IMR-90 (cell line): ENCODE results near the gene MTERF2. TPM values are rescaled to one million over a fixed set of nuclear protein-coding genes. Genes with fewer than 3 reads are reported as not detected.

Source experiments
- ATAC-seq: fragments of 200-7000 bp; cut with Tn5 transposase; 2 replicates; pipeline ENCODE4 v1.9.1; 2020; ENCODE audit warnings: low read depth, mild to moderate bottlenecking, moderate library complexity
- BruUV-seq: library from RNA; stranded (reverse); fragments of 400-500 nt; replicated peaks from 2 replicates; lab custom pipeline; 2021; lab: Mats Ljungman, UMichigan
- CTCF ChIA-PET: fragments of 300-600 bp; formaldehyde crosslinking; extraction: SDS; loops from one replicate; lab custom pipeline; 2021; ENCODE audit warnings: antibody characterized with exemption; lab: Yijun Ruan, JAX
- POLR2A ChIA-PET: fragments of 300-600 bp; sonication (Branson Sonifier 250); formaldehyde crosslinking; loops from one replicate; lab custom pipeline; 2022; ENCODE audit warnings: antibody characterized with exemption; ENCODE audit not compliant: unreplicated experiment; lab: Charles Lee
- DNase-seq: peaks from one replicate; pipeline ENCODE4 v3.0.0; 2013
- H2AFZ ChIP-seq: replicated peaks from 2 replicates; pipeline ENCODE3; 2013; ENCODE audit warnings: low read length, mild to moderate bottlenecking; ENCODE audit not compliant: poor library complexity
- H2AK5ac ChIP-seq: 2 replicates; pipeline ENCODE4 v1.6.1; 2013; ENCODE audit warnings: low read depth, low read length, inconsistent platforms
- H2AK9ac ChIP-seq: replicated peaks from 2 replicates; pipeline ENCODE3; 2013; ENCODE audit warnings: mild to moderate bottlenecking, low read depth, low read length, moderate library complexity; ENCODE audit not compliant: poor library complexity
- H2BK120ac ChIP-seq: 2 replicates; pipeline ENCODE4 v1.6.1; 2013; ENCODE audit warnings: low read depth, low read length, inconsistent platforms
- H2BK15ac ChIP-seq: 3 replicates; pipeline ENCODE4 v1.6.1; 2013; ENCODE audit warnings: low read depth, low read length, inconsistent platforms
- H2BK20ac ChIP-seq: 2 replicates; pipeline ENCODE4 v1.6.1; 2013; ENCODE audit warnings: low read depth, mild to moderate bottlenecking, inconsistent platforms, low read length, moderate library complexity
- H2BK5ac ChIP-seq: 2 replicates; pipeline ENCODE4 v1.6.1; 2013; ENCODE audit warnings: mild to moderate bottlenecking, low read depth, low read length, inconsistent platforms; ENCODE audit not compliant: poor library complexity, severe bottlenecking
- H3K14ac ChIP-seq: replicated peaks from 2 replicates; pipeline ENCODE4 v1.6.1; 2013; ENCODE audit warnings: low read depth, low read length, inconsistent platforms
- H3K18ac ChIP-seq: 2 replicates; pipeline ENCODE4 v1.6.1; 2013; ENCODE audit warnings: low read depth, low read length, control low read depth
- H3K23ac ChIP-seq: 2 replicates; pipeline ENCODE4 v1.6.1; 2013; ENCODE audit warnings: low read depth, low read length, inconsistent platforms
- H3K27ac ChIP-seq: 2 replicates; pipeline ENCODE4 v1.5.1; 2013; ENCODE audit warnings: mild to moderate bottlenecking, control low read depth, low read length; ENCODE audit not compliant: insufficient read depth
- H3K27me3 ChIP-seq: 2 replicates; pipeline ENCODE4 v1.6.1; 2013; ENCODE audit warnings: low read length; ENCODE audit not compliant: control insufficient read depth, insufficient read depth
- H3K36me3 ChIP-seq: 2 replicates; pipeline ENCODE4 v1.6.1; 2013; ENCODE audit warnings: low read length, mixed read lengths; ENCODE audit not compliant: control insufficient read depth, insufficient read depth
- H3K4ac ChIP-seq: 2 replicates; pipeline ENCODE4 v1.6.1; 2013; ENCODE audit warnings: low read depth, low read length, inconsistent platforms
- H3K4me1 ChIP-seq: 2 replicates; pipeline ENCODE4 v1.6.1; 2013; ENCODE audit warnings: low read length, mixed read lengths; ENCODE audit not compliant: control insufficient read depth, insufficient read depth
- H3K4me2 ChIP-seq: 2 replicates; pipeline ENCODE4 v1.6.1; 2013; ENCODE audit warnings: low read depth, mild to moderate bottlenecking, control low read depth, low read length, moderate library complexity
- H3K4me3 ChIP-seq: 2 replicates; pipeline ENCODE4 v1.5.1; 2013; ENCODE audit warnings: low read depth, mild to moderate bottlenecking, control low read depth, low read length, moderate library complexity; ENCODE audit not compliant: insufficient read depth
- H3K56ac ChIP-seq: 2 replicates; pipeline ENCODE4 v1.6.1; 2013; ENCODE audit warnings: low read length, inconsistent platforms; ENCODE audit not compliant: insufficient read depth; ENCODE audit errors: extremely low read depth
- H3K79me1 ChIP-seq, 2 experiments: 2 replicates each; pipeline ENCODE4 v1.6.1; 2013; ENCODE audit warnings: low read length in 2 of 2, inconsistent platforms in 1 of 2, low read depth in 1 of 2
- H3K9ac ChIP-seq: 2 replicates; pipeline ENCODE4 v1.6.1; 2013; ENCODE audit warnings: low read depth, low read length, control low read depth
- H3K9me1 ChIP-seq: 2 replicates; pipeline ENCODE4 v1.6.1; 2013; ENCODE audit warnings: low read length, inconsistent platforms; ENCODE audit not compliant: insufficient read depth
- H3K9me3 ChIP-seq: 2 replicates; pipeline ENCODE4 v1.6.1; 2013; ENCODE audit warnings: low read length; ENCODE audit not compliant: control insufficient read depth, insufficient read depth
- H4K20me1 ChIP-seq: 2 replicates; pipeline ENCODE4 v1.6.1; 2013; ENCODE audit warnings: low read length, inconsistent platforms; ENCODE audit not compliant: insufficient read depth
- H4K5ac ChIP-seq: 2 replicates; pipeline ENCODE4 v1.6.1; 2013; ENCODE audit warnings: mild to moderate bottlenecking, low read depth, low read length, control low read depth
- H4K8ac ChIP-seq, 2 experiments: 2 replicates each; pipeline ENCODE4 v1.6.1; 2013; ENCODE audit warnings: low read depth in 2 of 2, low read length in 2 of 2, control low read depth in 1 of 2, inconsistent platforms in 1 of 2
- H4K91ac ChIP-seq: 2 replicates; pipeline ENCODE4 v1.6.1; 2013; ENCODE audit warnings: low read depth, low read length, inconsistent platforms; ENCODE audit not compliant: insufficient read depth
- CHD1 ChIP-seq: IDR thresholded peaks from 2 replicates; pipeline ENCODE4 v1.6.1; 2012; ENCODE audit warnings: low read depth, low read length, improper control_type of control experiment
- MAFK ChIP-seq: IDR thresholded peaks from 2 replicates; pipeline ENCODE4 v1.6.1; 2012; ENCODE audit warnings: low read depth, low read length, improper control_type of control experiment
- NFE2L2 ChIP-seq: fragments of 150-350 bp; IDR thresholded peaks from 2 replicates; pipeline ENCODE4 v1.6.1; 2016; ENCODE audit warnings: low read depth, mild to moderate bottlenecking, low read length
- RAD21 ChIP-seq: IDR thresholded peaks from 2 replicates; pipeline ENCODE4 v1.6.1; 2012; ENCODE audit warnings: low read length, improper control_type of control experiment
- RCOR1 ChIP-seq: IDR thresholded peaks from 2 replicates; pipeline ENCODE4 v1.6.1; 2012; ENCODE audit warnings: mild to moderate bottlenecking, low read length, improper control_type of control experiment; ENCODE audit not compliant: insufficient replicate concordance
- WGBS, 2 experiments: methylation state at CpG; one replicate each; pipeline versions ENCODE4 v1.1.5 to v1.1.7; 2013; ENCODE audit warnings: missing lambda C conversion rate in 2 of 2; ENCODE audit not compliant: insufficient read length in 1 of 2; ENCODE audit errors: extremely low coverage in 2 of 2; 5-methylcytosine and 5-hydroxymethylcytosine counted together
- dilution Hi-C: fragments of 300-500 bp; cut with HindIII; formaldehyde crosslinking; loops from one replicate; pipeline ENCODE4 v1.14.3; 2018; ENCODE audit warnings: low sequenced_read_pairs; ENCODE audit not compliant: unreplicated experiment
- in situ Hi-C: fragments of 300-500 bp; cut with MboI; formaldehyde crosslinking; loops from 3 replicates; pipeline ENCODE4 v1.14.3; 2019; ENCODE audit warnings: low sequenced_read_pairs, inconsistent platforms, mixed read lengths
- intact Hi-C: fragments of 100-400 bp; cut with micrococcal nuclease; formaldehyde crosslinking; loops from 2 replicates; pipeline ENCODE4 v1.10.0; 2022
- polyA plus RNA-seq, 3 experiments: library from polyadenylated mRNA; depleted of rRNA; stranded (reverse); fragments of >200 nt; gene quantifications; 2 replicates each; pipeline ENCODE4 v1.2.3, GENCODE V29; 2012; ENCODE audit warnings: low replicate concordance in 1 of 3
- total RNA-seq: library from RNA; depleted of rRNA; stranded (reverse); fragments of >200 nt; gene quantifications from 2 replicates; pipeline ENCODE4 v1.2.3, GENCODE V29; 2012

The MTERF2 gene
- total and polyA plus RNA-seq, 2 of the 4 experiments (the other 2 are of a cell fraction): 3.0 to 3.8 TPM

- in situ Hi-C loops (no loop called here), intact Hi-C loops (no loop called here), dilution Hi-C loops (no loop called here)
- no peaks in the 10 kb centered on the region for H3K27me3 ChIP-seq
- ChIA-PET CTCF (no interaction called here), POLR2A (no interaction called here)
- no peak overlapping the region for H3K23ac ChIP-seq
- H3K4me2 ChIP-seq: no peak overlapping the region
- no peak for TF ChIP-seq NFE2L2
- TF ChIP-seq RCOR1: no peak
- no peak for TF ChIP-seq CHD1
- TF ChIP-seq RAD21: no peak
- no peak for TF ChIP-seq MAFK
- no peak overlapping the region for H2AK9ac ChIP-seq
- DNase-seq: no peak
- no peak overlapping the region for H2AK5ac ChIP-seq
- no peak overlapping the region for H3K14ac ChIP-seq
- H3K4ac ChIP-seq: no peak overlapping the region
- ATAC-seq: no peak
- no peak overlapping the region for H4K8ac ChIP-seq
- H3K79me1 ChIP-seq: no peaks in the 10 kb centered on the region; a peak in 2 of 4 replicates
- no peak overlapping the region for H4K5ac ChIP-seq
- H3K9me3 ChIP-seq: no peaks in the 10 kb centered on the region
- H2AFZ ChIP-seq: no peak overlapping the region
- H3K27ac ChIP-seq: no peak overlapping the region
- no peak overlapping the region for H3K56ac ChIP-seq
- H3K9me1 ChIP-seq: no peaks in the 10 kb centered on the region
- H2BK20ac ChIP-seq: no peak overlapping the region
- no peak overlapping the region for H4K91ac ChIP-seq
- no TSS peak for BruUV-seq
- no peak overlapping the region for H3K18ac ChIP-seq
- no peak overlapping the region for H3K4me3 ChIP-seq
- H2BK15ac ChIP-seq: no peak overlapping the region
- no peak overlapping the region for H3K9ac ChIP-seq
- peaks cover 1% of the 10 kb centered on the region; the same call in 1 of the 2 replicates for H3K36me3 ChIP-seq
- H2BK120ac ChIP-seq: no peak overlapping the region
- H3K4me1 ChIP-seq: no peaks in the 10 kb centered on the region
- WGBS, 2 experiments: 100% methylated on average over 1 of the region's 1 CpG; no CpG with 5 or more reads in 1 of the 2 experiments
- no peak overlapping the region for H2BK5ac ChIP-seq
- no peaks in the 10 kb centered on the region for H4K20me1 ChIP-seq
Measured at GRCh38 chr12:107012736-107013425, 25.9 kb upstream of the MTERF2 start.
